MM.1S (cell line): ENCODE results near the gene GTF2E1.

Experiments used
- DNase-seq: peaks from one replicate; pipeline ENCODE4 v3.0.0-alpha.2; 2015
- H2AFZ ChIP-seq: fragments of 300-600 bp; sonication (generic); 2 replicates; pipeline ENCODE4 v1.6.0; 2016; ENCODE audit warnings: antibody characterized with exemption, low read length
- H3F3A ChIP-seq: fragments of 300-600 bp; sonication (generic); 2 replicates; pipeline ENCODE4 v1.6.1; 2016; ENCODE audit warnings: mild to moderate bottlenecking, antibody characterized with exemption, low read length, moderate library complexity, mixed read lengths; ENCODE audit not compliant: insufficient read depth
- H3K27ac ChIP-seq: fragments of 300-600 bp; sonication (generic); 2 replicates; pipeline ENCODE4 v1.5.1; 2016; ENCODE audit warnings: mild to moderate bottlenecking, low read length
- H3K27me3 ChIP-seq: fragments of 300-600 bp; sonication (generic); replicated peaks from 2 replicates; pipeline ENCODE4 v1.6.0; 2016; ENCODE audit warnings: low read length; ENCODE audit not compliant: insufficient read depth
- H3K36me3 ChIP-seq: fragments of 300-600 bp; sonication (generic); replicated peaks from 2 replicates; pipeline ENCODE4 v1.6.1; 2016; ENCODE audit warnings: mild to moderate bottlenecking, low read length, mixed read lengths; ENCODE audit not compliant: insufficient read depth
- H3K4me1 ChIP-seq: fragments of 300-600 bp; sonication (generic); 2 replicates; pipeline ENCODE4 v1.6.1; 2016; ENCODE audit warnings: low read length, mixed read lengths
- H3K4me2 ChIP-seq: fragments of 300-600 bp; sonication (generic); 2 replicates; pipeline ENCODE4 v1.6.0; 2016; ENCODE audit warnings: low read depth, low read length
- H3K4me3 ChIP-seq: fragments of 300-600 bp; sonication (generic); 2 replicates; pipeline ENCODE4 v1.5.1; 2016; ENCODE audit warnings: low read length, mixed read lengths
- H3K79me2 ChIP-seq: fragments of 300-600 bp; sonication (generic); 2 replicates; pipeline ENCODE4 v1.6.1; 2016; ENCODE audit warnings: mixed run types, low read length, mixed read lengths
- H3K9ac ChIP-seq: fragments of 300-600 bp; sonication (generic); 2 replicates; pipeline ENCODE4 v1.6.1; 2016; ENCODE audit warnings: low read length, mixed read lengths
- H3K9me2 ChIP-seq: fragments of 300-600 bp; sonication (generic); replicated peaks from 2 replicates; pipeline ENCODE4 v1.6.1; 2016; ENCODE audit warnings: mild to moderate bottlenecking, low read length, mixed read lengths; ENCODE audit not compliant: insufficient read depth
- H3K9me3 ChIP-seq: fragments of 300-600 bp; sonication (generic); replicated peaks from 2 replicates; pipeline ENCODE4 v1.6.1; 2016; ENCODE audit warnings: mild to moderate bottlenecking, low read length, mixed read lengths; ENCODE audit not compliant: insufficient read depth
- H4K20me1 ChIP-seq: fragments of 300-600 bp; sonication (generic); 2 replicates; pipeline ENCODE4 v1.6.1; 2016; ENCODE audit warnings: mild to moderate bottlenecking, low read length, moderate library complexity, mixed read lengths; ENCODE audit not compliant: insufficient read depth
- CTCF ChIP-seq: fragments of 300-600 bp; sonication (generic); IDR thresholded peaks from 2 replicates; pipeline ENCODE4 v1.5.1; 2016; ENCODE audit warnings: antibody characterized with exemption, low read length, mixed read lengths
- EZH2 ChIP-seq: fragments of 300-600 bp; sonication (generic); optimal IDR thresholded peaks from 2 replicates; pipeline ENCODE3; 2017; ENCODE audit warnings: low read depth, mild to moderate bottlenecking, antibody characterized with exemption, low read length, mixed read lengths
- EZH2phosphoT487 ChIP-seq: fragments of 300-600 bp; sonication (generic); IDR thresholded peaks from 2 replicates; pipeline ENCODE4 v1.6.1; 2018; ENCODE audit warnings: antibody characterized with exemption, low read length

Gene GTF2E1

GRCh38 chr3:120770891-120771290, 28.3 kb downstream of the GTF2E1 start:
- peaks cover 15% of the 10 kb centered on the region for H3K79me2 ChIP-seq
- H3K9me2 ChIP-seq, result no peaks in the 10 kb centered on the region
- H3K9ac ChIP-seq, result no peak overlapping the region
- H3K4me2 ChIP-seq, result no peak overlapping the region
- no peaks in the 10 kb centered on the region for H3K27me3 ChIP-seq
- no peak overlapping the region for H3K27ac ChIP-seq
- no peaks in the 10 kb centered on the region for H3K36me3 ChIP-seq
- no peaks in the 10 kb centered on the region for H3K9me3 ChIP-seq
- DNase-seq, result no peak
- no peaks in the 10 kb centered on the region for H4K20me1 ChIP-seq
- no peaks in the 10 kb centered on the region for H3F3A ChIP-seq
- peaks cover 5% of the 10 kb centered on the region for H3K4me1 ChIP-seq
- TF ChIP-seq EZH2 (no peak), CTCF (no peak), EZH2phosphoT487 (no peak)
- H2AFZ ChIP-seq, result no peak overlapping the region
- no peak overlapping the region for H3K4me3 ChIP-seq

- Histone ChIP-seq H3K27me3 (no peaks in the 10 kb centered on the region), H3K9me3 (no peaks in the 10 kb centered on the region), H3K4me3 (no peak overlapping the region), H3K27ac (no peak overlapping the region), H3K4me2 (no peak overlapping the region), H3K36me3 (0 out of 2 replicates have a peak, but pooled peaks cover 3% of the 10 kb centered on the region), H3K79me2 (peaks cover 5% of the 10 kb centered on the region; the same call in 1 of the 2 replicates), H3K9me2 (no peaks in the 10 kb centered on the region), H3F3A (no peaks in the 10 kb centered on the region), H4K20me1 (no peaks in the 10 kb centered on the region), H2AFZ (no peak overlapping the region), H3K9ac (no peak overlapping the region), H3K4me1 (0 out of 2 replicates have a peak, but pooled peaks cover 3% of the 10 kb centered on the region)
- TF ChIP-seq EZH2phosphoT487, result no peak
- no peak for TF ChIP-seq EZH2
- no peak for TF ChIP-seq CTCF
- DNase-seq, result no peak
Observed at GRCh38 chr3:120772081-120772480, 29.5 kb downstream of the GTF2E1 start.

GRCh38 chr3:120773932-120774331, 31.4 kb downstream of the GTF2E1 start:
- Histone ChIP-seq H3K79me2 (no peaks in the 10 kb centered on the region), H3K4me2 (no peak overlapping the region), H3K4me3 (no peak overlapping the region), H4K20me1 (no peaks in the 10 kb centered on the region), H2AFZ (no peak overlapping the region), H3K9me2 (no peaks in the 10 kb centered on the region), H3K9ac (no peak overlapping the region), H3K27ac (no peak overlapping the region), H3K9me3 (no peaks in the 10 kb centered on the region), H3K4me1 (0 out of 2 replicates have a peak, but pooled peaks cover 3% of the 10 kb centered on the region), H3F3A (no peaks in the 10 kb centered on the region), H3K36me3 (0 out of 2 replicates have a peak, but pooled peaks cover 3% of the 10 kb centered on the region), H3K27me3 (no peaks in the 10 kb centered on the region)
- no peak for DNase-seq
- no peak for TF ChIP-seq EZH2
- no peak for TF ChIP-seq EZH2phosphoT487
- no peak for TF ChIP-seq CTCF
